Lung (tissue), 12 donors: ENCODE results near the gene FSIP1. TPM values are rescaled to one million over a fixed set of nuclear protein-coding genes. Genes with fewer than 3 reads are reported as not detected.

Experiments used
- ATAC-seq: fragments of 200-7000 bp; cut with Tn5 transposase; one replicate; pipeline ENCODE4 v1.9.1; 2020; ENCODE audit warnings: moderate number of reproducible peaks; ENCODE audit not compliant: insufficient read depth, low FRiP score
- DNase-seq, 3 donors: peaks; one replicate each; pipeline ENCODE4 v3.0.0-alpha.2; 2013 to 2017
- H3K27ac ChIP-seq, 2 donors: one replicate each; pipeline ENCODE4 v1.5.1; 2013; ENCODE audit warnings: mild to moderate bottlenecking in 2 of 2, moderate library complexity in 2 of 2, control low read depth in 1 of 2, inconsistent platforms in 1 of 2, low read depth in 1 of 2, low read length in 1 of 2
- H3K27me3 ChIP-seq, 3 donors: one replicate each; pipeline ENCODE4 v1.5.1; 2013; ENCODE audit warnings: low read length in 2 of 3; ENCODE audit not compliant: control insufficient read depth in 3 of 3, insufficient read depth in 3 of 3
- H3K36me3 ChIP-seq, 4 donors: one replicate each; pipeline ENCODE4 v1.5.1; 2013; ENCODE audit warnings: low read length in 4 of 4, mild to moderate bottlenecking in 1 of 4, moderate library complexity in 1 of 4; ENCODE audit not compliant: control insufficient read depth in 4 of 4, insufficient read depth in 4 of 4
- H3K4me1 ChIP-seq, 5 donors: one replicate each; pipeline ENCODE4 v1.5.1; 2013; ENCODE audit warnings: low read length in 5 of 5, mild to moderate bottlenecking in 2 of 5, moderate library complexity in 1 of 5; ENCODE audit not compliant: control insufficient read depth in 5 of 5, insufficient read depth in 5 of 5
- H3K4me3 ChIP-seq: one replicate; pipeline ENCODE4 v1.5.1; 2013; ENCODE audit warnings: mild to moderate bottlenecking, control low read depth, moderate library complexity
- H3K9ac ChIP-seq, 2 donors: one replicate each; pipeline ENCODE4 v1.5.1; 2013; ENCODE audit warnings: low read length in 2 of 2, control low read depth in 1 of 2; ENCODE audit not compliant: insufficient read depth in 1 of 2
- H3K9me3 ChIP-seq, 4 donors: one replicate each; pipeline ENCODE4 v1.5.1; 2013; ENCODE audit warnings: low read length in 3 of 4, mild to moderate bottlenecking in 1 of 4, moderate library complexity in 1 of 4; ENCODE audit not compliant: control insufficient read depth in 4 of 4, insufficient read depth in 3 of 4
- CTCF ChIP-seq: IDR thresholded peaks from 2 replicates; pipeline ENCODE4 v1.5.1; 2012; ENCODE audit warnings: mild to moderate bottlenecking; ENCODE audit errors: control extremely low read depth, extremely low read depth
- WGBS, 2 donors: extraction: QIAGEN DNeasy Blood & Tissue Kit; methylation state at CpG; one replicate each; pipeline ENCODE4 v1.1.7; 2013; 5-methylcytosine and 5-hydroxymethylcytosine counted together
- polyA plus RNA-seq, 2 donors: library from polyadenylated mRNA; stranded (reverse); fragments of 200-250 nt; gene quantifications; one replicate each; pipeline ENCODE4 v1.2.1, GENCODE V29; 2013
- total RNA-seq, 2 donors: library from RNA; depleted of rRNA in 1 of 2; stranded (reverse); fragments of >200 nt in 1 of 2; gene quantifications; one replicate each; pipeline ENCODE4 v1.2.1, GENCODE V29; 2014 to 2021
- donor health status: control.
- donor health status: control.
- donor health status: Bipolar disorder and iron deficiency.
- donor health status: healthy.
- donor health status: DM: yes; HTN: yes; CAD: no.

FSIP1 gene
- total and polyA plus RNA-seq, 4 donors, result 0.35 to 2.2 (median 0.98) TPM

GRCh38 chr15:39668457-39668856 lies 114.2 kb downstream of the FSIP1 start:
- no peak for DNase-seq
- Histone ChIP-seq H3K27me3 (no peaks in the 10 kb centered on the region), H3K9me3 (no peaks in the 10 kb centered on the region), H3K4me3 (no peak overlapping the region), H3K27ac (no peak overlapping the region), H3K9ac (no peak overlapping the region), H3K36me3 (no peaks in the 10 kb centered on the region), H3K4me1 (peaks cover 0 to 48% (median 5%) of the 10 kb centered on the region in 5 donors)
- ATAC-seq, result no peak
- 95% methylated on average over 4 of the region's 4 CpGs for WGBS, 2 donors
- TF ChIP-seq CTCF, result no peak

GRCh38 chr15:39667382-39668127 lies 115.1 kb downstream of the FSIP1 start:
- 92 to 94% methylated on average over 5 of the region's 5 CpGs for WGBS, 2 donors
- ATAC-seq, result no peak

GRCh38 chr15:39666677-39667076 lies 116.0 kb downstream of the FSIP1 start:
- H3K9ac ChIP-seq, result no peak overlapping the region
- WGBS, 2 donors, result 78 to 87% methylated on average over 3 of the region's 3 CpGs
- DNase-seq (peak in 2 of 3 donors; percentile 33 to 43), ATAC-seq (no peak)
- H3K4me3 ChIP-seq, result no peak overlapping the region
- peaks cover 0 to 50% (median 5%) of the 10 kb centered on the region in 5 donors for H3K4me1 ChIP-seq
- no peaks in the 10 kb centered on the region for H3K9me3 ChIP-seq
- no peak for TF ChIP-seq CTCF
- no peaks in the 10 kb centered on the region for H3K36me3 ChIP-seq
- no peak overlapping the region for H3K27ac ChIP-seq
- no peaks in the 10 kb centered on the region for H3K27me3 ChIP-seq

More at GRCh38 chr15:39667382-39668127, 115.1 kb downstream of the FSIP1 start:
- no peak overlapping the region for H3K27ac ChIP-seq
- no peaks in the 10 kb centered on the region for H3K36me3 ChIP-seq
- no peak for DNase-seq
- no peaks in the 10 kb centered on the region for H3K27me3 ChIP-seq
- no peak overlapping the region for H3K9ac ChIP-seq
- no peak overlapping the region for H3K4me3 ChIP-seq
- TF ChIP-seq CTCF, result no peak
- no peaks in the 10 kb centered on the region for H3K9me3 ChIP-seq
- H3K4me1 ChIP-seq, result peaks cover 0 to 50% (median 5%) of the 10 kb centered on the region in 5 donors
